CD14-positive monocyte (primary cell): ENCODE measurements around the gene SPATA16. TPM values are rescaled to one million over a fixed set of nuclear protein-coding genes. Genes with fewer than 3 reads are reported as not detected.
"Not testable (repeated sequence)": the region's sequence is repeated elsewhere in the genome, so short reads cannot be mapped to it uniquely, and the experiment has no call there.

ENCODE experiments used
- DNase-seq, 3 donors: peaks; one replicate each; pipeline ENCODE4 v3.0.0-alpha.2; 2011 to 2022
- H2AFZ ChIP-seq: 2 replicates; pipeline ENCODE4 v1.6.0; 2012; ENCODE audit warnings: mild to moderate bottlenecking, low read depth, low read length, inconsistent platforms; ENCODE audit not compliant: insufficient read depth, poor library complexity, severe bottlenecking
- H3K27ac ChIP-seq, 2 donors: 1 replicate in 1 of 2; 2 replicates in 1 of 2; pipeline ENCODE4 v1.5.1; 2012 to 2013; ENCODE audit warnings: low read length in 2 of 2, control low read depth in 1 of 2, inconsistent platforms in 1 of 2, low read depth in 1 of 2, mild to moderate bottlenecking in 1 of 2
- H3K27me3 ChIP-seq, 2 donors: one replicate each; pipeline versions ENCODE4 v1.6.0 to v1.6.1; 2011 to 2013; ENCODE audit warnings: low read length in 2 of 2; ENCODE audit not compliant: control insufficient read depth in 2 of 2, insufficient read depth in 2 of 2
- H3K36me3 ChIP-seq, 2 donors: replicated peaks in 1 of 2; 1 replicate in 1 of 2; 2 replicates in 1 of 2; pipeline versions ENCODE4 v1.5.1 to v1.6.1; 2012 to 2013; ENCODE audit warnings: low read length in 2 of 2, control low read depth in 1 of 2, inconsistent platforms in 1 of 2, mild to moderate bottlenecking in 1 of 2; ENCODE audit not compliant: insufficient read depth in 2 of 2, control insufficient read depth in 1 of 2
- H3K4me1 ChIP-seq, 2 donors: 1 replicate in 1 of 2; 2 replicates in 1 of 2; pipeline versions ENCODE4 v1.5.1 to v1.6.1; 2012 to 2013; ENCODE audit warnings: low read length in 2 of 2, control low read depth in 1 of 2, inconsistent platforms in 1 of 2, mild to moderate bottlenecking in 1 of 2, moderate library complexity in 1 of 2; ENCODE audit not compliant: insufficient read depth in 2 of 2, control insufficient read depth in 1 of 2
- H3K4me2 ChIP-seq: replicated peaks from 2 replicates; pipeline ENCODE3; 2012; ENCODE audit warnings: low read length, moderate library complexity, mild to moderate bottlenecking; ENCODE audit not compliant: poor library complexity, severe bottlenecking; ENCODE audit errors: extremely low read depth
- H3K4me3 ChIP-seq, 3 experiments: fragments of 200-600 bp in 1 of 3; sonication (generic) in 1 of 3; replicated peaks in 1 of 3; 1 replicate in 2 of 3; 2 replicates in 1 of 3; pipeline ENCODE4 v1.5.1; 2011 to 2013; ENCODE audit warnings: low read length in 3 of 3, mild to moderate bottlenecking in 3 of 3, control low read depth in 2 of 3, low read depth in 2 of 3, inconsistent platforms in 1 of 3, moderate library complexity in 1 of 3
- H3K79me2 ChIP-seq: 2 replicates; pipeline ENCODE4 v1.6.0; 2012; ENCODE audit warnings: mild to moderate bottlenecking, control low read depth, inconsistent platforms, low read length, moderate library complexity; ENCODE audit not compliant: insufficient read depth
- H3K9ac ChIP-seq: 2 replicates; pipeline ENCODE4 v1.6.0; 2017; ENCODE audit warnings: low read length, mild to moderate bottlenecking; ENCODE audit not compliant: insufficient read depth, poor library complexity, severe bottlenecking
- H3K9me3 ChIP-seq, 2 donors: replicated peaks in 1 of 2; 1 replicate in 1 of 2; 2 replicates in 1 of 2; pipeline versions ENCODE4 v1.5.1 to v1.6.1; 2012 to 2013; ENCODE audit warnings: low read length in 2 of 2, control low read depth in 1 of 2; ENCODE audit not compliant: control insufficient read depth in 1 of 2, insufficient read depth in 1 of 2
- H4K20me1 ChIP-seq: 2 replicates; pipeline ENCODE4 v1.6.0; 2012; ENCODE audit warnings: mild to moderate bottlenecking, low read length, control low read depth, moderate library complexity; ENCODE audit not compliant: insufficient read depth
- H3K27ac Mint-ChIP-seq, 7 donors: one replicate each; pipeline ENCODE4 v1.8.0; 2020; ENCODE audit warnings: mild to moderate bottlenecking in 7 of 7, mixed read lengths in 7 of 7, moderate library complexity in 6 of 7, inconsistent platforms in 2 of 7
- H3K27me3 Mint-ChIP-seq, 3 donors: one replicate each; pipeline ENCODE4 v1.8.0; 2021 to 2022; ENCODE audit warnings: low read depth in 3 of 3, mild to moderate bottlenecking in 3 of 3, mixed read lengths in 3 of 3, moderate library complexity in 3 of 3, inconsistent platforms in 1 of 3
- H3K36me3 Mint-ChIP-seq, 2 donors: one replicate each; pipeline ENCODE4 v1.8.0; 2020; ENCODE audit warnings: mixed read lengths in 2 of 2, inconsistent platforms in 1 of 2, mild to moderate bottlenecking in 1 of 2
- H3K4me1 Mint-ChIP-seq: one replicate; pipeline ENCODE4 v1.8.0; 2020; ENCODE audit warnings: mild to moderate bottlenecking, mixed read lengths
- H3K4me3 Mint-ChIP-seq, 2 donors: one replicate each; pipeline ENCODE4 v1.8.0; 2020; ENCODE audit warnings: mild to moderate bottlenecking in 2 of 2, mixed read lengths in 2 of 2, moderate library complexity in 1 of 2
- H3K9me3 Mint-ChIP-seq, 7 donors: one replicate each; pipeline ENCODE4 v1.8.0; 2020 to 2022; ENCODE audit warnings: mixed read lengths in 7 of 7, mild to moderate bottlenecking in 6 of 7, moderate library complexity in 6 of 7, inconsistent platforms in 2 of 7
- WGBS: methylation state at CpG from one replicate; pipeline ENCODE4 v1.1.5; 2013; ENCODE audit warnings: missing lambda C conversion rate; ENCODE audit not compliant: insufficient coverage; 5-methylcytosine and 5-hydroxymethylcytosine counted together
- intact Hi-C, 2 donors: fragments of 100-400 bp; cut with micrococcal nuclease; formaldehyde crosslinking; loops; one replicate each; pipeline versions ENCODE4 v1.15.0 to v1.15.1; 2023
- polyA plus RNA-seq, 3 donors: library from polyadenylated mRNA; depleted of rRNA in 1 of 3; unstranded in 2 of 3; stranded (reverse) in 1 of 3; fragments of 300-500 nt in 2 of 3; fragments of >200 nt in 1 of 3; fragmentation: Illumina TruSeq in 2 of 3; gene quantifications; 1 replicate in 2 of 3; 2 replicates in 1 of 3; pipeline ENCODE4 v1.2.3, GENCODE V29; 2012 to 2021
- TF ChIP-seq, protein P1 (sequence below): fragments of 200-600 bp; IDR thresholded peaks from one replicate; pipeline ENCODE4 v1.8.0; 2022; ENCODE audit warnings: antibody characterized with exemption, mild to moderate bottlenecking

SPATA16 gene
- polyA plus RNA-seq, 3 donors, result not detected

DNA sequence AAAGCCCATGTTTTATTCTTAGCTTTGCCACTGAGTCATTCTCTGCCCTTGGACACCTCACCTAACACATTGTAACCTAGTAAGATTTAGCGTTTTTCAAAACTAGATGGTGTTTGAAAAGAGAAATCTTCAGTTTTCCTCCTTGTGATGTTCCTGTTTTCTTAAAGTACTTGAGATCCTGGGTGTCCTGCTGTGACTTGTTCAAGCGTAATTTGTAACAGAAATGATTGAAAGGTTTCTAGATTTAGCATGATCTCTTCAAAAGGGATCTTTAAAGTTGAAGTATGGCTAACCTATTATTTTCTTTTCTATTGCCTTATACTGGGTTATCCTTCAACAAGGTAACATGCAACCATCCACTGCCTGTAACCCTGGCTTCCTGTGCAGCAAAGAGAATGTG lies 32.6 kb upstream of the SPATA16 start:
- Histone ChIP-seq H3K4me2 (no peak overlapping the region), H2AFZ (no peak overlapping the region), H3K9ac (no peak overlapping the region), H3K36me3 (no peaks in the 10 kb centered on the region), H3K4me1 (no peaks in the 10 kb centered on the region), H4K20me1 (no peaks in the 10 kb centered on the region), H3K27ac (no peak overlapping the region), H3K4me3 (no peak overlapping the region), H3K79me2 (no peaks in the 10 kb centered on the region), H3K9me3 (no peaks in the 10 kb centered on the region), H3K27me3 (no peaks in the 10 kb centered on the region)
- TF ChIP-seq, protein P1, sequence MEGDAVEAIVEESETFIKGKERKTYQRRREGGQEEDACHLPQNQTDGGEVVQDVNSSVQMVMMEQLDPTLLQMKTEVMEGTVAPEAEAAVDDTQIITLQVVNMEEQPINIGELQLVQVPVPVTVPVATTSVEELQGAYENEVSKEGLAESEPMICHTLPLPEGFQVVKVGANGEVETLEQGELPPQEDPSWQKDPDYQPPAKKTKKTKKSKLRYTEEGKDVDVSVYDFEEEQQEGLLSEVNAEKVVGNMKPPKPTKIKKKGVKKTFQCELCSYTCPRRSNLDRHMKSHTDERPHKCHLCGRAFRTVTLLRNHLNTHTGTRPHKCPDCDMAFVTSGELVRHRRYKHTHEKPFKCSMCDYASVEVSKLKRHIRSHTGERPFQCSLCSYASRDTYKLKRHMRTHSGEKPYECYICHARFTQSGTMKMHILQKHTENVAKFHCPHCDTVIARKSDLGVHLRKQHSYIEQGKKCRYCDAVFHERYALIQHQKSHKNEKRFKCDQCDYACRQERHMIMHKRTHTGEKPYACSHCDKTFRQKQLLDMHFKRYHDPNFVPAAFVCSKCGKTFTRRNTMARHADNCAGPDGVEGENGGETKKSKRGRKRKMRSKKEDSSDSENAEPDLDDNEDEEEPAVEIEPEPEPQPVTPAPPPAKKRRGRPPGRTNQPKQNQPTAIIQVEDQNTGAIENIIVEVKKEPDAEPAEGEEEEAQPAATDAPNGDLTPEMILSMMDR, result no peak
- DNase-seq, result no peak
- intact Hi-C loops, result no loop called here
- WGBS, result 100% methylated on average over 1 of the region's 2 CpGs
- H3K27ac Mint-ChIP-seq, result no peak overlapping the region
- peaks cover 0 to 2% (median 2%) of the 10 kb centered on the region in 3 donors for H3K27me3 Mint-ChIP-seq
- H3K9me3 Mint-ChIP-seq, result peaks cover 0 to 3% (median 0%) of the 10 kb centered on the region in 7 donors
- H3K4me1 Mint-ChIP-seq, result no peaks in the 10 kb centered on the region
- H3K36me3 Mint-ChIP-seq, result no peaks in the 10 kb centered on the region
- no peak overlapping the region for H3K4me3 Mint-ChIP-seq

DNA sequence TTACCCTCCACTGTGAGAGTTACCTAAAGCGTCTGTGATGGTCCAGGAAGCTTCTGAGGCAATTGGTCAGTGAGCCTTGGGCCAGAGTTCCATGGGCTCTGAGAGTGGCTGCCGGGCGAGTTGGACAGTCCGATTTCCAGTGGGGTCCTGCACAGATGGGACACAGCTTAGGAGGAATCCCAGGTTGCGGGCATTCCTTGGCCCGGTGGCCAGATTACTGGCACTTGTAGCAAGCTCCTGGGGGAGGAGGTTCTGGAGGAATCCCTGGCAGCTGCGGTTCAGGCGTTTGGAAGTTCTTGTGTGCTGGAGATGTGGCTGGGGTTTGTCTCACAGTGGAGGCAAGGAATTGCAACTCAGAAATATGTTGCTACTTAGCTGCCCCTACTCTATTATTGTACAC lies 18.1 kb upstream of the SPATA16 start:
- H3K79me2 ChIP-seq, H3K36me3 ChIP-seq, H3K27ac Mint-ChIP-seq, H4K20me1 ChIP-seq, H3K9me3 ChIP-seq, H3K4me2 ChIP-seq, H3K4me3 ChIP-seq, H3K9ac ChIP-seq, intact Hi-C loops, H3K27me3 ChIP-seq, H3K4me1 Mint-ChIP-seq, H2AFZ ChIP-seq, H3K27me3 Mint-ChIP-seq, H3K4me3 Mint-ChIP-seq, DNase-seq, H3K36me3 Mint-ChIP-seq, H3K4me1 ChIP-seq, H3K27ac ChIP-seq: not testable (repeated sequence)
- 94% methylated on average over 6 of the region's 8 CpGs for WGBS
- H3K9me3 Mint-ChIP-seq, result peaks cover 3 to 21% (median 9%) of the 10 kb centered on the region in 7 donors

DNA sequence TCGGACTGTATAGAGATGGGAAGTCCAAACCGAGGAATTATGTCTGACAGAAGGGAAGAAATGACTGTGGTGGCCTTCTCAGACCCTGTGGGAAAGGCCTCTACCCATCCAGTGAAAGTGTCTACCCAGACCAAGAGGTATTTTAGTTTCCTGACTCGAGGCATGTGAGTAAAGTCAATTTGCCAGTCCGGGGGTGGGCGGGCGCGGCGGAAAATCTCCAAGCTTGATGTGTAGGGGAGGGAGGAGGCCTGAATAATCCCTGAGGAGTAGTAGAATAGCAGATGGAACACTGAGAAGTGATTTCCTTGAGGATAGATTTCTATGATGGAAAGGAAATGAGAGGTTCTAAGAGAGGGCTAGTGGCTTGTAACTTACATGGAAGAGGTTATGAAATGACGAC lies 15.5 kb upstream of the SPATA16 start:
- intact Hi-C loops, result not testable (repeated sequence)
- H3K9me3 Mint-ChIP-seq, result peaks cover 3 to 19% (median 9%) of the 10 kb centered on the region in 7 donors

More for the DNA sequence above, 15.5 kb upstream of the SPATA16 start:
- not testable (repeated sequence) for H3K27me3 Mint-ChIP-seq, H3K4me3 Mint-ChIP-seq, H2AFZ ChIP-seq, H3K4me1 ChIP-seq, H3K27me3 ChIP-seq, H3K4me3 ChIP-seq, H3K4me2 ChIP-seq, H3K9ac ChIP-seq, H3K36me3 Mint-ChIP-seq, H3K27ac Mint-ChIP-seq, H3K9me3 ChIP-seq, H4K20me1 ChIP-seq, H3K79me2 ChIP-seq, H3K36me3 ChIP-seq, H3K4me1 Mint-ChIP-seq, DNase-seq, H3K27ac ChIP-seq
- WGBS, result 90% methylated on average over 7 of the region's 9 CpGs
